ENCODE measurements around the gene EXOSC6.
"Not testable (repeated sequence)": the region's sequence is repeated elsewhere in the genome, so short reads cannot be mapped to it uniquely, and the experiment has no call there.

The EXOSC6 gene

DNA sequence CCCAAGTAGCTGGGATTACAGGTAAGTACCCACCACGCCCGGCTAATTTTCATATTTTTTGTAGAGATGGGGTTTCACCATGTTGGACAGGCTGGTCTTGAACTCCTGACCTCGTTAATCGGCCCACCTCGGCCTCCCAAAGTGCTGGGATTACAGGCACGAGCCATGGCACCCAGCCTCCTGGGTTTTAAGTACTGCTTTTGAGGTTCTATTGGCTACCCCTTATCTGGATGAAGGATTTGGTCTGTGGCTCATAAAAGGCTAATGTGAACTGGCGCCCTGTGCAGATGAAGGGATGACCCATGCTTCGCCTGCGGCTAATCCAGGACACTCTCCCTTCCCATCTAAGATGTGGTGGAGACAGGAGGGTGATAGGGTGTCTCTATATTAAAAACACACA, 52.6 kb downstream of the EXOSC6 start:
- DNase-seq (ENCODE audit: low read depth in 2 of 2): not testable (repeated sequence)

DNA sequence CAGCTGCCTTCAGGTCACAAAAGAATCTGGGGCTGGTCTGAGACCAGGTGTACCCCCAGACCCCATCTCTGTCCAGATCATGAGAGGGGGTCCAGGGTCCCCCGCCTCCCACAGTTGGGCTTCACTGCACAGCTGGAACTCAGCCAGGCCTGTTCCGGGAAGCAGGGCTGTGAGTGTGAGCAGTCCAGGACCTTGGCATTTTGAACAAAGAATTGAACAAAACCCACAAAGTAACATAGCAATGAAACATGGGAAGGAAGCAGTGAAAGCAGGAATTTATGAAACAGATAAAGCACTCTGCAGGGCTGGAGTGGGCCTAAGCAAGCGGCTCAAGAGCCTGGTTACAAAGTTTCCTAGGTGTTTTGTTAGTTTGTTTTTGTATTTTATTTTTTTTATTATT, 53.1 kb downstream of the EXOSC6 start:
- not testable (repeated sequence) for DNase-seq (ENCODE audit: low read depth in 2 of 2)

DNA sequence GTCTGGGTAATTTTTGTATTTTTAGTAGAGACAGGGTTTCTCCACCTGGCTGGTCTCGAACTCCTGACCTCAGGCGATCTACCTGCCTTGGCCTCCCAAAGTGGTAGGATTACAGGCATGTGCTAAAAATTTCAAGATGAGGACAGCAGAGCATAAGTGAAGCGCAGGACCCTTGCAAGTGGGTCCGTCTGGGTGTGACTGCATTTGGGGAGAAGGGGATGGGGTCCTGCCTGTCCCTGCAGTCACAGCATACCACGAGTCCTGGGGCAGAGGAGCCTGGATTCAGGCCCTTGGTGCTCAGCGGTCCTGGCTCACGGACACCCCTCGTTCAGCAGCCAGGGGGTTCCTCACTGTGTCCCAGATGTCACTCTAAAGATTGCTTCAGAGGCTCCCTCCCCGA, 53.5 kb downstream of the EXOSC6 start:
- not testable (repeated sequence) for DNase-seq (ENCODE audit: low read depth in 2 of 2)

DNA sequence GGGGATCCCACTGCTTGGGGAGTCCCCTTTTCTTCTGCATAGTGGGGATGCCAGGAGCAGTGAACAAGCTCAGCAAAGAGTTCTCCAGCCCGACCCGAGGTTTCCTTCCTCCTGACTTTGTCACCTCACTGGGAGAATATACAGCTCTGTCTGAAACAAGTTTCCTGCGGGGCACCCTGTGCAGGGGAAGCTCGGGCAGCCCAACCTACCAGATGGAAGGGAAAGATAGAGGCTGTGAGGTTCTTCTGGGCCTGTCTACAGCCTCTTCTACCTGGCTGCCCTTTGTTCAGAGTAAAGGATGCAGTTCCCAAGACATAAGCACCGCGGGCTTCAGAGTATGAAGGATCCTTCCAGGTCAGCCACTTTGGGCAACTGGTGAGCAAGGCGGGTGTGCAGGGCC, 54.1 kb downstream of the EXOSC6 start:
- DNase-seq (ENCODE audit: low read depth in 2 of 2): not testable (repeated sequence)
